ENCODE data around the gene FOXO3. TPM values are rescaled to one million over a fixed set of nuclear protein-coding genes. Genes with fewer than 3 reads are reported as not detected.

The FOXO3 gene
- polyA plus RNA-seq, 2 donors, result 9.6 to 15.3 TPM

DNA sequence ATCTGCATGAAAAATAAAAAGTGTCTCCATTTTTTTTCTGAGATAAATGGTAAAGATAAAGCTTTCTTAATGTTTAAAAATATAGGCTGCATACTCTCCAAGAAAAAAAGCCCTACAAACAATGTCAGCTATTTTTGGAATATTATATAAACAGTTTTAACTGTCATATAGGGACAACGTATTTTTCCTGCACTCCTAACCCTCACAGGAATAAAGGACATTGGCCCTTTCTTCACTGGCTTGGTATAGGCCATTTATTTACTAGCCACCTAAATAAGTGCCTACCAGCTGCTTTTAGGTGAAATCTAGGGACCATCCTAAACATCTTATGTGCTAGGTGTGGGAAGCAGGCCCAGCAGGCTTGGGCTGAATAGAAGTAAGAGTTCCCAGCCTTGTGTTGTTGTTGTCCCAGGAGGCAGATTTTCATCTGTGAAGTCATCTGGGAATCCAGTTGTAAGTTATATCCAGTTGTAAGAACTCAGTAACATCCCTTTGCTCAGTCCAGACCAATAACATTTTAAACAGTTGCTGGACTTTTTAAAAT, 21.3 kb downstream of the FOXO3 start:
- Histone ChIP-seq H3K9me3 (ENCODE audit: control insufficient read depth in 2 of 2, insufficient read depth in 1 of 2, low read depth in 1 of 2, low read length in 1 of 2) (no peaks in the 10 kb centered on the region), H3K27ac (ENCODE audit: low read depth in 2 of 2, low read length in 1 of 2) (peak overlapping the region; percentile 66 to 77), H3K36me3 (ENCODE audit: control insufficient read depth in 2 of 2, insufficient read depth in 2 of 2, low read length in 1 of 2) (peaks cover 0 to 4% of the 10 kb centered on the region in 2 donors), H3K27me3 (ENCODE audit: control insufficient read depth in 1 of 2, insufficient read depth in 2 of 2, low read length in 2 of 2) (no peaks in the 10 kb centered on the region), H3K4me1 (ENCODE audit: control insufficient read depth in 2 of 2, insufficient read depth in 2 of 2, low read length in 1 of 2) (peaks cover 10 to 26% of the 10 kb centered on the region in 2 donors), H3K4me3 (ENCODE audit: low read depth in 1 of 2, low read length in 2 of 2) (no peak overlapping the region)
- WGBS, 2 donors, result 18 to 32% methylated on average over 1 of the region's 1 CpG

DNA sequence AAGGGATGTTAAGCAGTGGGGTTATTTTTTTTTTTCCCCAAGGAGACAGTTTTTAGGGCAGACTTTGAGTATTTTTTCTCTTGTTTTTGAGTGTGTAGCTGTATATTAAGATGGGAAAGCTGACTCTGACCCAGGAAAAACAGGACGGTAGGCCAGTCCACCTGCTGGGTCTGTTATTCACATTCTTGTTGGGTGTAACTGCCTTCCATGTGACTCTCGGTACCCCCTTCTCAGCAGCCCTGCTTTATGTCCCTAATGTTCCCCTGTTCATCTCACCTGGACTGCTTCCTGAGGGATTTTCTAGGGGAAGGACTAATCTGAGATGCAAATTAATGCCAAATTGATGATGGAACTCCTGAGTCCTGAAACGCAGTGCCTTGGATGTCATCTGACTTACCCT, 21.9 kb downstream of the FOXO3 start:
- H3K36me3 ChIP-seq (ENCODE audit: control insufficient read depth in 2 of 2, insufficient read depth in 2 of 2, low read length in 1 of 2), result peaks cover 0 to 4% of the 10 kb centered on the region in 2 donors
- peak overlapping the region; percentile 18 to 67 for H3K27ac ChIP-seq (ENCODE audit: low read depth in 2 of 2, low read length in 1 of 2)
- no peaks in the 10 kb centered on the region for H3K27me3 ChIP-seq (ENCODE audit: control insufficient read depth in 1 of 2, insufficient read depth in 2 of 2, low read length in 2 of 2)
- peaks cover 10 to 29% of the 10 kb centered on the region in 2 donors for H3K4me1 ChIP-seq (ENCODE audit: control insufficient read depth in 2 of 2, insufficient read depth in 2 of 2, low read length in 1 of 2)
- 73 to 77% methylated on average over 3 of the region's 3 CpGs for WGBS, 2 donors
- H3K4me3 ChIP-seq (ENCODE audit: low read depth in 1 of 2, low read length in 2 of 2), result no peak overlapping the region
- no peaks in the 10 kb centered on the region for H3K9me3 ChIP-seq (ENCODE audit: control insufficient read depth in 2 of 2, insufficient read depth in 1 of 2, low read depth in 1 of 2, low read length in 1 of 2)

- H3K27ac ChIP-seq (ENCODE audit: low read depth in 2 of 2, low read length in 1 of 2), result no peak overlapping the region
- peaks cover 0 to 2% of the 10 kb centered on the region in 2 donors for H3K36me3 ChIP-seq (ENCODE audit: control insufficient read depth in 2 of 2, insufficient read depth in 2 of 2, low read length in 1 of 2)
- 72 to 77% methylated on average over 5 of the region's 5 CpGs for WGBS, 2 donors
- peaks cover 10 to 27% of the 10 kb centered on the region in 2 donors for H3K4me1 ChIP-seq (ENCODE audit: control insufficient read depth in 2 of 2, insufficient read depth in 2 of 2, low read length in 1 of 2)
- H3K9me3 ChIP-seq (ENCODE audit: control insufficient read depth in 2 of 2, insufficient read depth in 1 of 2, low read depth in 1 of 2, low read length in 1 of 2), result no peaks in the 10 kb centered on the region
- H3K27me3 ChIP-seq (ENCODE audit: control insufficient read depth in 1 of 2, insufficient read depth in 2 of 2, low read length in 2 of 2), result no peaks in the 10 kb centered on the region
- H3K4me3 ChIP-seq (ENCODE audit: low read depth in 1 of 2, low read length in 2 of 2), result no peak overlapping the region
Observed at GRCh38 chr6:108584323-108584722, 23.6 kb downstream of the FOXO3 start.

- peak overlapping the region; percentile 26 to 78 for H3K27ac ChIP-seq (ENCODE audit: low read depth in 2 of 2, low read length in 1 of 2)
- H3K4me1 ChIP-seq (ENCODE audit: control insufficient read depth in 2 of 2, insufficient read depth in 2 of 2, low read length in 1 of 2), result peaks cover 7 to 21% of the 10 kb centered on the region in 2 donors
- H3K4me3 ChIP-seq (ENCODE audit: low read depth in 1 of 2, low read length in 2 of 2), result no peak overlapping the region
- no peaks in the 10 kb centered on the region for H3K9me3 ChIP-seq (ENCODE audit: control insufficient read depth in 2 of 2, insufficient read depth in 1 of 2, low read depth in 1 of 2, low read length in 1 of 2)
- WGBS, 2 donors, result 82 to 92% methylated on average over 2 of the region's 2 CpGs
- H3K27me3 ChIP-seq (ENCODE audit: control insufficient read depth in 1 of 2, insufficient read depth in 2 of 2, low read length in 2 of 2), result no peaks in the 10 kb centered on the region
- H3K36me3 ChIP-seq (ENCODE audit: control insufficient read depth in 2 of 2, insufficient read depth in 2 of 2, low read length in 1 of 2), result no peaks in the 10 kb centered on the region
Observed at GRCh38 chr6:108585359-108585758, 24.6 kb downstream of the FOXO3 start.

- peak overlapping the region; percentile 26 to 54 for H3K27ac ChIP-seq (ENCODE audit: low read depth in 2 of 2, low read length in 1 of 2)
- no peaks in the 10 kb centered on the region for H3K27me3 ChIP-seq (ENCODE audit: control insufficient read depth in 1 of 2, insufficient read depth in 2 of 2, low read length in 2 of 2)
- H3K36me3 ChIP-seq (ENCODE audit: control insufficient read depth in 2 of 2, insufficient read depth in 2 of 2, low read length in 1 of 2), result no peaks in the 10 kb centered on the region
- no peaks in the 10 kb centered on the region for H3K9me3 ChIP-seq (ENCODE audit: control insufficient read depth in 2 of 2, insufficient read depth in 1 of 2, low read depth in 1 of 2, low read length in 1 of 2)
- H3K4me3 ChIP-seq (ENCODE audit: low read depth in 1 of 2, low read length in 2 of 2), result no peak overlapping the region
- peaks cover 9 to 23% of the 10 kb centered on the region in 2 donors for H3K4me1 ChIP-seq (ENCODE audit: control insufficient read depth in 2 of 2, insufficient read depth in 2 of 2, low read length in 1 of 2)
- 72 to 77% methylated on average over 6 of the region's 6 CpGs for WGBS, 2 donors
Observed at GRCh38 chr6:108585921-108586536, 25.3 kb downstream of the FOXO3 start.

GRCh38 chr6:108587258-108588059, 26.7 kb downstream of the FOXO3 start:
- H3K36me3 ChIP-seq (ENCODE audit: control insufficient read depth in 2 of 2, insufficient read depth in 2 of 2, low read length in 1 of 2), result no peaks in the 10 kb centered on the region
- H3K4me1 ChIP-seq (ENCODE audit: control insufficient read depth in 2 of 2, insufficient read depth in 2 of 2, low read length in 1 of 2), result peaks cover 9 to 23% of the 10 kb centered on the region in 2 donors
- H3K4me3 ChIP-seq (ENCODE audit: low read depth in 1 of 2, low read length in 2 of 2), result no peak overlapping the region
- H3K27me3 ChIP-seq (ENCODE audit: control insufficient read depth in 1 of 2, insufficient read depth in 2 of 2, low read length in 2 of 2), result no peaks in the 10 kb centered on the region
- peak overlapping the region; percentile 80 to 86 for H3K27ac ChIP-seq (ENCODE audit: low read depth in 2 of 2, low read length in 1 of 2)
- 49 to 56% methylated on average over 9 of the region's 9 CpGs for WGBS, 2 donors
- H3K9me3 ChIP-seq (ENCODE audit: control insufficient read depth in 2 of 2, insufficient read depth in 1 of 2, low read depth in 1 of 2, low read length in 1 of 2), result no peaks in the 10 kb centered on the region

DNA sequence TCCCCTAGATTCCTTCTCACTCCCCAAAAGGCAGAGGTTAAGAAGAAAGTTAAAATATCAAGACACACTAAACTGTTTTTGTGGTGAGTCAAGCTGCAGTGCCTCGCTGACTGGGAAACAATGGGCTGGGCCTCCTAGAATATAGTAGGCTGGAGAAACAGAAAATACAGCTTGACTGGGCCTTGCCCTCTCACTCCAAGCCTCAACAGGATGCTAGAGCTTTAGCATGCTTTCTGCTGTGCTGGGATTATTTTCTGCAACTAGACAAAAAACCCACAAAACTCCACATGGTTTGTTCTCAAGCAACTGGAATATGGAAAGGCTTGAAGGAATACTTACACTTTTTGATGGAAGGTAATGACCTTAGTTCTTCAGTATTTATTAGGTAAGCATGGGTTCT, 27.9 kb downstream of the FOXO3 start:
- Histone ChIP-seq H3K9me3 (ENCODE audit: control insufficient read depth in 2 of 2, insufficient read depth in 1 of 2, low read depth in 1 of 2, low read length in 1 of 2) (no peaks in the 10 kb centered on the region), H3K27ac (ENCODE audit: low read depth in 2 of 2, low read length in 1 of 2) (peak overlapping the region; percentile 95), H3K27me3 (ENCODE audit: control insufficient read depth in 1 of 2, insufficient read depth in 2 of 2, low read length in 2 of 2) (no peaks in the 10 kb centered on the region), H3K4me3 (ENCODE audit: low read depth in 1 of 2, low read length in 2 of 2) (no peak overlapping the region), H3K4me1 (ENCODE audit: control insufficient read depth in 2 of 2, insufficient read depth in 2 of 2, low read length in 1 of 2) (peaks cover 9 to 18% of the 10 kb centered on the region in 2 donors), H3K36me3 (ENCODE audit: control insufficient read depth in 2 of 2, insufficient read depth in 2 of 2, low read length in 1 of 2) (no peaks in the 10 kb centered on the region)
- 7 to 29% methylated on average over 1 of the region's 1 CpG for WGBS, 2 donors

GRCh38 chr6:108589244-108589791, 28.6 kb downstream of the FOXO3 start:
- peaks cover 6 to 15% of the 10 kb centered on the region in 2 donors for H3K4me1 ChIP-seq (ENCODE audit: control insufficient read depth in 2 of 2, insufficient read depth in 2 of 2, low read length in 1 of 2)
- 10 to 18% methylated on average over 6 of the region's 6 CpGs for WGBS, 2 donors
- peak overlapping the region; percentile 95 for H3K27ac ChIP-seq (ENCODE audit: low read depth in 2 of 2, low read length in 1 of 2)
- no peaks in the 10 kb centered on the region for H3K9me3 ChIP-seq (ENCODE audit: control insufficient read depth in 2 of 2, insufficient read depth in 1 of 2, low read depth in 1 of 2, low read length in 1 of 2)
- no peaks in the 10 kb centered on the region for H3K27me3 ChIP-seq (ENCODE audit: control insufficient read depth in 1 of 2, insufficient read depth in 2 of 2, low read length in 2 of 2)
- no peaks in the 10 kb centered on the region for H3K36me3 ChIP-seq (ENCODE audit: control insufficient read depth in 2 of 2, insufficient read depth in 2 of 2, low read length in 1 of 2)
- H3K4me3 ChIP-seq (ENCODE audit: low read depth in 1 of 2, low read length in 2 of 2), result no peak overlapping the region

DNA sequence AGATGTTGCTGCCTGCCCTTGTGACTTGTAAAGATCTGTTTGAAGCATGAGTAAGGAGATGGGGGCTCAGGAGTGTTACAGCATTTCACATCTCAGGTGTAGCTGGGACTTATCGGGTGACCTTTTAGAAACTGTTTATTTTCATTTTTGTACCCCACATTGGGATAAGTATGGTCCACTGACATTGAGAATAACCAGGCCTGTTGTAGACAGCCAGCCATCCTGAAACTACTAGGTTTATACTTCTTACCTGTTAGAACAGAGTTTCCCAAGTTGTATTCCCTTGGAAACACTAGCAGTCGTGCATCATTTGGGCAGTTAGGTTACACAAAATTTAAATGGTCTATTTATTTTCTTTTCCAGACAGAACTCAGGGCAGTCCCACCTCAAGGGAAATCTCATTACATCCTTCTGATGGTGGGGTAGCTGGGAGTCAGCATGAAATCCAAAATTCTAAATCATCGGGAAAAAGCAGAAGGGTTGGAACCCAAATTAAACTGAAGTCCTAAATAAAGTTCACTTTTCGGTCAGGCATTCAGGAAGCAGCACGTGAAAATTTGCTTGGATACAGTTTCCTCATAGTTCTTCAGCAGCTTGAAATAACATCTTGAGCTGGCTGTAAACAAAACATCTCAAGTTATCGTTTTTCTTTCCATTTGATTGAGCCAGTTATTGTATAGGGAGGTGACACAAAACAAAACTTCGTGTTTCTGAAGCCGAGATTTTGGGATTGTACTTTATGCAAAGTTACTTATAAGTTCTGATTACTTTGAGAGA, 30.5 kb downstream of the FOXO3 start:
- Histone ChIP-seq H3K4me3 (ENCODE audit: low read depth in 1 of 2, low read length in 2 of 2) (no peak overlapping the region), H3K4me1 (ENCODE audit: control insufficient read depth in 2 of 2, insufficient read depth in 2 of 2, low read length in 1 of 2) (peaks cover 6 to 13% of the 10 kb centered on the region in 2 donors), H3K36me3 (ENCODE audit: control insufficient read depth in 2 of 2, insufficient read depth in 2 of 2, low read length in 1 of 2) (no peaks in the 10 kb centered on the region), H3K27ac (ENCODE audit: low read depth in 2 of 2, low read length in 1 of 2) (peak overlapping the region; percentile 61 to 77), H3K27me3 (ENCODE audit: control insufficient read depth in 1 of 2, insufficient read depth in 2 of 2, low read length in 2 of 2) (no peaks in the 10 kb centered on the region), H3K9me3 (ENCODE audit: control insufficient read depth in 2 of 2, insufficient read depth in 1 of 2, low read depth in 1 of 2, low read length in 1 of 2) (no peaks in the 10 kb centered on the region)
- 43 to 54% methylated on average over 8 of the region's 8 CpGs for WGBS, 2 donors
